Glomerular visceral epithelial cell (primary cell): ENCODE results near the gene RAB7B.

Experiments
- DNase-seq: peaks from one replicate; pipeline ENCODE4 v3.0.0-alpha.2; 2016; ENCODE audit errors: extremely low spot score

The RAB7B gene

GRCh38 chr1:206022766-206023165 is 19.6 kb upstream of the RAB7B start:
- DNase-seq, result no peak

GRCh38 chr1:206021626-206022365 is 18.6 kb upstream of the RAB7B start:
- peak; percentile 29 for DNase-seq

- no peak for DNase-seq
Measured at GRCh38 chr1:206021008-206021625, 17.9 kb upstream of the RAB7B start.

GRCh38 chr1:206020393-206021007 is 17.3 kb upstream of the RAB7B start:
- DNase-seq, result no peak

GRCh38 chr1:206015071-206015470 is 11.9 kb upstream of the RAB7B start:
- DNase-seq, result no peak

- DNase-seq, result no peak
Measured at GRCh38 chr1:206014601-206015000, 11.4 kb upstream of the RAB7B start.

GRCh38 chr1:206013026-206013795 is 10.0 kb upstream of the RAB7B start:
- no peak for DNase-seq

- DNase-seq, result no peak
Measured at GRCh38 chr1:206012086-206012859, 9.1 kb upstream of the RAB7B start.

- no peak for DNase-seq
Measured at GRCh38 chr1:206011057-206011456, 7.9 kb upstream of the RAB7B start.

GRCh38 chr1:206010060-206010459 is 6.9 kb upstream of the RAB7B start:
- no peak for DNase-seq

GRCh38 chr1:206006946-206007345 is 3.8 kb upstream of the RAB7B start:
- no peak for DNase-seq

- no peak for DNase-seq
Measured at GRCh38 chr1:206005778-206006180, 2.6 kb upstream of the RAB7B start.

- no peak for DNase-seq
Measured at GRCh38 chr1:206005234-206005633, 2.0 kb upstream of the RAB7B start.

- DNase-seq, result no peak
Measured at GRCh38 chr1:206004826-206005225, 1.6 kb upstream of the RAB7B start.

- no peak for DNase-seq
Measured at GRCh38 chr1:206003854-206004800, 932 bp upstream of the RAB7B start.

GRCh38 chr1:206002160-206002559 is 1.0 kb downstream of the RAB7B start:
- no peak for DNase-seq

GRCh38 chr1:206001476-206001888 is 1.7 kb downstream of the RAB7B start:
- DNase-seq, result peak; percentile 86

- DNase-seq, result no peak
Measured at GRCh38 chr1:206000641-206001339, 2.4 kb downstream of the RAB7B start.

GRCh38 chr1:205998457-205999241 is 4.5 kb downstream of the RAB7B start:
- DNase-seq, result no peak
